ENCODE data around the gene NFYC.
A peak's percentile ranks its signal among the peaks of the same experiment; 100 is the strongest.

The NFYC gene

GRCh38 chr1:40691538-40692428, at the start of gene NFYC:
TSS of gene NFYC (plus strand) at chr1:40691704. CDS start at chr1:40738844, 47,140 bp downstream.
- DNase-seq: peak; percentile 95 to 96

GRCh38 chr1:40645118-40645680, 46.3 kb upstream of the NFYC start:
- no peak for DNase-seq

GRCh38 chr1:40646315-40646714, 45.2 kb upstream of the NFYC start:
- DNase-seq: no peak

GRCh38 chr1:40648200-40648599, 43.3 kb upstream of the NFYC start:
- no peak for DNase-seq

GRCh38 chr1:40648928-40649591, 42.4 kb upstream of the NFYC start:
- no peak for DNase-seq

GRCh38 chr1:40649592-40649930, 41.9 kb upstream of the NFYC start:
- DNase-seq: no peak

- no peak for DNase-seq
These were observed 41.4 kb upstream of the NFYC start for GRCh38 chr1:40650075-40650474.

GRCh38 chr1:40651138-40651857, 40.2 kb upstream of the NFYC start:
- no peak for DNase-seq

- DNase-seq: no peak
These were observed 39.0 kb upstream of the NFYC start for GRCh38 chr1:40652468-40652867.

GRCh38 chr1:40652979-40653378, 38.5 kb upstream of the NFYC start:
- DNase-seq: no peak

GRCh38 chr1:40653851-40654537, 37.5 kb upstream of the NFYC start:
- DNase-seq: no peak

GRCh38 chr1:40657046-40657445, 34.5 kb upstream of the NFYC start:
- no peak for DNase-seq

GRCh38 chr1:40658751-40659648, 32.5 kb upstream of the NFYC start:
- DNase-seq: no peak

GRCh38 chr1:40659649-40659947, 31.9 kb upstream of the NFYC start:
- no peak for DNase-seq

- no peak for DNase-seq
These were observed 29.8 kb upstream of the NFYC start for GRCh38 chr1:40661678-40662077.

GRCh38 chr1:40662151-40662550, 29.4 kb upstream of the NFYC start:
- no peak for DNase-seq

GRCh38 chr1:40662864-40663263, 28.6 kb upstream of the NFYC start:
- DNase-seq: no peak

- no peak for DNase-seq
These were observed 28.0 kb upstream of the NFYC start for GRCh38 chr1:40663324-40664166.

GRCh38 chr1:40664167-40664537, 27.4 kb upstream of the NFYC start:
- DNase-seq: no peak

- DNase-seq: no peak
These were observed 26.7 kb upstream of the NFYC start for GRCh38 chr1:40664791-40665190.

Data from AML-193 (cell line).